ENCODE data around the gene MTUS2. TPM values are rescaled to one million over a fixed set of nuclear protein-coding genes. Genes with fewer than 3 reads are reported as not detected.

The MTUS2 gene
- total RNA-seq, 4 donors from 2014 or later, result 0.20 to 1.6 (median 0.25) TPM; not detected in 1

DNA sequence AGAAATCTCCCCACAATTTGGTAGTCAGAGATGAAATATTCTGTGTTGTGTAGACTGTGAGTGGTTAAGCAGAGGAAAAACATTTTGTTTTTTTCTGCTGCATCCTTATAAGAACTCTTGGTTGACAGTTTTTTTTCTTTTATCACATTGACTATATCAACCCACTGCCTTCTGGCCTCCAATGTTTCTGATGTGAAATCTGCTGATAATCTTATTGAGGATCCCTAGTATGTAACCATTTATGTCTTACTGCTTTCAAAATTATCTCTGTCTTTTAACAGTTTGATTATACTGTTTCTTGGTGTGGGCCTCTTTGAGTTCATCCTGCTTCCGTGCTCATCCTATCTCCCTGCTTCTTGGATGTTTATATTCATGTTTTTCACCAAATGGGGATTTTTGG, 316.9 kb downstream of the MTUS2 start:
- DNase-seq, result no peak
- Histone ChIP-seq H3K36me3 (no peaks in the 10 kb centered on the region), H3K9me3 (no peaks in the 10 kb centered on the region), H3K27ac (no peak overlapping the region), H3K4me1 (no peaks in the 10 kb centered on the region), H3K4me3 (no peak overlapping the region), H3K27me3 (no peaks in the 10 kb centered on the region)
- no peak for TF ChIP-seq POLR2A (IDR thresholded peaks at IDR 0.05)
- TF ChIP-seq, protein P1, sequence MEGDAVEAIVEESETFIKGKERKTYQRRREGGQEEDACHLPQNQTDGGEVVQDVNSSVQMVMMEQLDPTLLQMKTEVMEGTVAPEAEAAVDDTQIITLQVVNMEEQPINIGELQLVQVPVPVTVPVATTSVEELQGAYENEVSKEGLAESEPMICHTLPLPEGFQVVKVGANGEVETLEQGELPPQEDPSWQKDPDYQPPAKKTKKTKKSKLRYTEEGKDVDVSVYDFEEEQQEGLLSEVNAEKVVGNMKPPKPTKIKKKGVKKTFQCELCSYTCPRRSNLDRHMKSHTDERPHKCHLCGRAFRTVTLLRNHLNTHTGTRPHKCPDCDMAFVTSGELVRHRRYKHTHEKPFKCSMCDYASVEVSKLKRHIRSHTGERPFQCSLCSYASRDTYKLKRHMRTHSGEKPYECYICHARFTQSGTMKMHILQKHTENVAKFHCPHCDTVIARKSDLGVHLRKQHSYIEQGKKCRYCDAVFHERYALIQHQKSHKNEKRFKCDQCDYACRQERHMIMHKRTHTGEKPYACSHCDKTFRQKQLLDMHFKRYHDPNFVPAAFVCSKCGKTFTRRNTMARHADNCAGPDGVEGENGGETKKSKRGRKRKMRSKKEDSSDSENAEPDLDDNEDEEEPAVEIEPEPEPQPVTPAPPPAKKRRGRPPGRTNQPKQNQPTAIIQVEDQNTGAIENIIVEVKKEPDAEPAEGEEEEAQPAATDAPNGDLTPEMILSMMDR (IDR thresholded peaks at IDR 0.05 in 4 of 5, conservative IDR thresholded peaks at IDR 0.05 in 1 of 5), result no peak
- no peak for ATAC-seq
- in situ Hi-C loops (cut with MboI; ENCODE audit: low sequenced_read_pairs in 4 of 4), result no loop called here
- intact Hi-C loops (cut with DNase I; ENCODE audit: low total_unique reads), result no loop called here

DNA sequence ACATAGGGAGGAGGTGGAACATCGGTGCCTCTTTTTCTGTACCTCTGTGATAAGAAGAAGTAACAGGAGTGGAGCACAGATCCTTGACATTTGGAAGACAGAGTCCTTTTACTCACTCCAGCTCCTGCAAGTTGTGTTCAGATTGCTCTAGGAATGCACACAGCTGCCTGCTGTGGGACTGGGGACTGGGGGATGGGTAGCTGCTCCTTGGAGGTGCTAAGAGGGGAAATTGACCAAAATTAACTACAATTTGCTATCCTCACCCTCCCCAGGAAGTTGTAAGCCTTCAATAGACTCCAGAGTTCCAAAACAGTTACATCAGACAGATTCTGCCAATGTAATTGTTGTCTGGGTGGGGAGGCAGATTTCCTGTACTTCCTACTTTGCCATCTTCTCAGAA, 317.9 kb downstream of the MTUS2 start:
- intact Hi-C loops (cut with DNase I; ENCODE audit: low total_unique reads) (no loop called here), in situ Hi-C loops (cut with MboI; ENCODE audit: low sequenced_read_pairs in 4 of 4) (no loop called here)
- Histone ChIP-seq H3K27ac (no peak overlapping the region), H3K9me3 (no peaks in the 10 kb centered on the region), H3K27me3 (no peaks in the 10 kb centered on the region), H3K4me3 (no peak overlapping the region), H3K36me3 (no peaks in the 10 kb centered on the region), H3K4me1 (no peaks in the 10 kb centered on the region)
- ATAC-seq, result no peak
- TF ChIP-seq POLR2A (IDR thresholded peaks at IDR 0.05), result no peak
- TF ChIP-seq, protein P1 (IDR thresholded peaks at IDR 0.05 in 4 of 5, conservative IDR thresholded peaks at IDR 0.05 in 1 of 5), result no peak
- DNase-seq, result no peak

DNA sequence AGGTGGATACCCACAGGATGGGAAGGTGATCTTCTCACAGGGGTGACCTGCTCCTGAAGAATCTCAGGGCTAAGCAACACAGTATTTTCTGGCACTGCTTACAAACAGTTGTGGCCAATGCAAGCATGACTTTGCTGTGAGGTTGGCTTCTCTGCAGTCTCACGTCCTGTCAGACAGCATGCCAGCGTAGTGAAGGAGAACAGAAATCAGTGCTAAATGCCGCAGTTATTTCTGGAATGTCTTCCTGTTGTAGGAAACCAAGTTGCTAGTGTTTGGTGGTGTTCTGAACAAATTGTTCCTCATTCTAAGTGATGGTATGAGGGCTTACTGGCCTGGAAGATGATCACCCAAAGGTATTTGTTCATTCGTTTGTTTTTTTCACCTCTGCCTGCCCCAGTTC, 320.1 kb downstream of the MTUS2 start:
- Histone ChIP-seq H3K4me3 (no peak overlapping the region), H3K27ac (no peak overlapping the region), H3K36me3 (no peaks in the 10 kb centered on the region), H3K4me1 (no peaks in the 10 kb centered on the region), H3K9me3 (no peaks in the 10 kb centered on the region), H3K27me3 (no peaks in the 10 kb centered on the region)
- TF ChIP-seq, protein P1 (IDR thresholded peaks at IDR 0.05 in 4 of 5, conservative IDR thresholded peaks at IDR 0.05 in 1 of 5), result no peak
- no peak for TF ChIP-seq POLR2A (IDR thresholded peaks at IDR 0.05)
- no peak for DNase-seq
- ATAC-seq, result no peak
- in situ Hi-C loops (cut with MboI; ENCODE audit: low sequenced_read_pairs in 4 of 4) (no loop called here), intact Hi-C loops (cut with DNase I; ENCODE audit: low total_unique reads) (no loop called here)

DNA sequence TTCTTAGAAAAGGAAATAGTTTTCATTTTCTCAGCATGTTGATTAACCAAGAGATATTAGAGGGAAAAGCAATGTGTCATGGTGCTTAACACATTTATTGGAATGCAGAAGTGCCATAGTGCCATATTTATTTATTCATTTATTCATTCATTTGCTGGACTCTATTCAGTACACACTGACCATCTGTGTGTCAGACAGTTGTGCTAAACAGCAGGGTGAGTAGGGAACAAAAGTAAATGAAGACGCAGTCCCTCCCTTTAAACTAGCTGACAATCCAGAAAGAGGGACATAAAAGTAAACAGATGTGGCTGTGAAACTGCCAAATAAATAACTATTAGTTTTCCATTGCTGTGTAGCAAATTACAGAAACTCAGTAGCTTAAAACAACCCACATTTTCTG, 323.7 kb downstream of the MTUS2 start:
- ATAC-seq (no peak), DNase-seq (no peak)
- Histone ChIP-seq H3K9me3 (no peaks in the 10 kb centered on the region), H3K4me3 (no peak overlapping the region), H3K36me3 (no peaks in the 10 kb centered on the region), H3K27me3 (no peaks in the 10 kb centered on the region), H3K4me1 (no peaks in the 10 kb centered on the region), H3K27ac (no peak overlapping the region)
- in situ Hi-C loops (cut with MboI; ENCODE audit: low sequenced_read_pairs in 4 of 4), result no loop called here
- no peak for TF ChIP-seq POLR2A (IDR thresholded peaks at IDR 0.05)
- TF ChIP-seq, protein P1 (IDR thresholded peaks at IDR 0.05 in 4 of 5, conservative IDR thresholded peaks at IDR 0.05 in 1 of 5), result no peak
- intact Hi-C loops (cut with DNase I; ENCODE audit: low total_unique reads), result no loop called here

DNA sequence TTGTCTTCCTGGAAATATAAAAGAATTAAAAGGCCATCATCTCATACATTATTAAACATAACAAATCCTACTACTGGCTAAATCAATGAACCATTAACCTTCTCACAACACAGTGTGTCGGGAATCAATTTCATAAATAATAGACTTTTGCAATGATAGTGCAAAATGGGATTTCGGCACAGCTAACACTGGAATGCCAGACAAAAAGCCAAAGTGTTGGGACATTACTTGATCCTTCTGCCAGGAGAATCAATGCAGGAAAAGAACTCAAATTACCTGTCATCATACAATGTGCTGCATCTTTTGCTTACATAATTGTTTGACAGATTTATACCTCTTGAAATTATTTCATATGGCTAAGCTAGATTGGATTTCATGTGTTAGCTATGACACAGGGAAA, 334.3 kb downstream of the MTUS2 start:
- in situ Hi-C loops (cut with MboI; ENCODE audit: low sequenced_read_pairs in 4 of 4), result no loop called here
- intact Hi-C loops (cut with DNase I; ENCODE audit: low total_unique reads), result no loop called here
- Histone ChIP-seq H3K4me1 (no peaks in the 10 kb centered on the region), H3K36me3 (no peaks in the 10 kb centered on the region), H3K27me3 (no peaks in the 10 kb centered on the region), H3K4me3 (no peak overlapping the region), H3K9me3 (no peaks in the 10 kb centered on the region), H3K27ac (no peak overlapping the region)
- ATAC-seq, result no peak
- no peak for DNase-seq
- no peak for TF ChIP-seq POLR2A (IDR thresholded peaks at IDR 0.05)
- TF ChIP-seq, protein P1 (IDR thresholded peaks at IDR 0.05 in 4 of 5, conservative IDR thresholded peaks at IDR 0.05 in 1 of 5), result no peak

Data from gastrocnemius medialis (tissue), 4 donors.